Measurements from ENCODE around the gene MAD1L1. TPM values are rescaled to one million over a fixed set of nuclear protein-coding genes. Genes with fewer than 3 reads are reported as not detected.

MAD1L1 gene
- total and polyA plus RNA-seq, 4 donors: 12.8 to 20.7 (median 16.5) TPM

DNA sequence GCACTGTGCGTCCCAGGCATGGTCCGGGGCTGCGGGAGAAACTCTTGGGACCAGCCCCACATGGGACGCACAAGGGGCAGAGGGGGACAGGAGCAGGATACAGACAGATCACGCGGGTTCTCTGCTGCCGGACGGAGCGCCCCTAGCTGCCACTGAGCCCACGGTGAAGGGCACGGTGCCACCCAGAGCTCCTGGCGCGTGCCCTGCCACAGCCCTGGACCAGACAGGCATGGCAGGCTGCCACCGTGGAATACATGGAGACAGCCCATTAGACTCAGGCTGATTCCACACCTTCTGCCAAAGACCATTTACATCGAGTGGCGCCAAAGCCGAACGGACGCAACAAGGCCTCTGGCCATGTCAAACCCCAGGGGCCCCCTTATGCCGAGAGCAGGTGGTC is 90.4 kb downstream of the MAD1L1 start:
- no peaks in the 10 kb centered on the region for H3K9me3 ChIP-seq (ENCODE audit: control insufficient read depth in 4 of 4, low read length in 3 of 4)
- H3K9ac ChIP-seq (ENCODE audit: low read depth in 1 of 2, low read length in 2 of 2): no peak overlapping the region
- DNase-seq (ENCODE audit: low spot score): no peak
- no peaks in the 10 kb centered on the region for H3K4me1 ChIP-seq (ENCODE audit: control insufficient read depth in 4 of 4, insufficient read depth in 4 of 4, low read length in 3 of 4)
- TF ChIP-seq GABPA (IDR thresholded peaks at IDR 0.05 in 1 of 2, conservative IDR thresholded peaks at IDR 0.05 in 1 of 2) (no peak), YY1 (IDR thresholded peaks at IDR 0.05) (no peak), RAD21 (IDR thresholded peaks at IDR 0.05) (no peak), HNF4G (IDR thresholded peaks at IDR 0.05) (no peak), SP1 (IDR thresholded peaks at IDR 0.05) (no peak), NR2F2 (IDR thresholded peaks at IDR 0.05) (no peak), HNF4A (conservative IDR thresholded peaks at IDR 0.05) (no peak), MAX (IDR thresholded peaks at IDR 0.05) (no peak)
- TF ChIP-seq, protein P1, sequence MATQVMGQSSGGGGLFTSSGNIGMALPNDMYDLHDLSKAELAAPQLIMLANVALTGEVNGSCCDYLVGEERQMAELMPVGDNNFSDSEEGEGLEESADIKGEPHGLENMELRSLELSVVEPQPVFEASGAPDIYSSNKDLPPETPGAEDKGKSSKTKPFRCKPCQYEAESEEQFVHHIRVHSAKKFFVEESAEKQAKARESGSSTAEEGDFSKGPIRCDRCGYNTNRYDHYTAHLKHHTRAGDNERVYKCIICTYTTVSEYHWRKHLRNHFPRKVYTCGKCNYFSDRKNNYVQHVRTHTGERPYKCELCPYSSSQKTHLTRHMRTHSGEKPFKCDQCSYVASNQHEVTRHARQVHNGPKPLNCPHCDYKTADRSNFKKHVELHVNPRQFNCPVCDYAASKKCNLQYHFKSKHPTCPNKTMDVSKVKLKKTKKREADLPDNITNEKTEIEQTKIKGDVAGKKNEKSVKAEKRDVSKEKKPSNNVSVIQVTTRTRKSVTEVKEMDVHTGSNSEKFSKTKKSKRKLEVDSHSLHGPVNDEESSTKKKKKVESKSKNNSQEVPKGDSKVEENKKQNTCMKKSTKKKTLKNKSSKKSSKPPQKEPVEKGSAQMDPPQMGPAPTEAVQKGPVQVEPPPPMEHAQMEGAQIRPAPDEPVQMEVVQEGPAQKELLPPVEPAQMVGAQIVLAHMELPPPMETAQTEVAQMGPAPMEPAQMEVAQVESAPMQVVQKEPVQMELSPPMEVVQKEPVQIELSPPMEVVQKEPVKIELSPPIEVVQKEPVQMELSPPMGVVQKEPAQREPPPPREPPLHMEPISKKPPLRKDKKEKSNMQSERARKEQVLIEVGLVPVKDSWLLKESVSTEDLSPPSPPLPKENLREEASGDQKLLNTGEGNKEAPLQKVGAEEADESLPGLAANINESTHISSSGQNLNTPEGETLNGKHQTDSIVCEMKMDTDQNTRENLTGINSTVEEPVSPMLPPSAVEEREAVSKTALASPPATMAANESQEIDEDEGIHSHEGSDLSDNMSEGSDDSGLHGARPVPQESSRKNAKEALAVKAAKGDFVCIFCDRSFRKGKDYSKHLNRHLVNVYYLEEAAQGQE (IDR thresholded peaks at IDR 0.05): no peak
- TF ChIP-seq, protein P2, sequence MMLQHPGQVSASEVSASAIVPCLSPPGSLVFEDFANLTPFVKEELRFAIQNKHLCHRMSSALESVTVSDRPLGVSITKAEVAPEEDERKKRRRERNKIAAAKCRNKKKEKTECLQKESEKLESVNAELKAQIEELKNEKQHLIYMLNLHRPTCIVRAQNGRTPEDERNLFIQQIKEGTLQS (IDR thresholded peaks at IDR 0.05): no peak
- H3K4me3 ChIP-seq (ENCODE audit: low read depth in 1 of 3, low read length in 3 of 3): no peak overlapping the region
- peaks cover 0 to 10% (median 4%) of the 10 kb centered on the region in 4 donors for H3K36me3 ChIP-seq (ENCODE audit: control insufficient read depth in 4 of 4, insufficient read depth in 3 of 4, low read depth in 1 of 4, low read length in 3 of 4)
- H3K27ac ChIP-seq (ENCODE audit: low read depth in 1 of 2, low read length in 2 of 2): no peak overlapping the region
- WGBS: 98% methylated on average over 20 of the region's 20 CpGs
- no peaks in the 10 kb centered on the region for H3K27me3 ChIP-seq (ENCODE audit: control insufficient read depth in 4 of 4, insufficient read depth in 4 of 4, low read length in 3 of 4)

DNA sequence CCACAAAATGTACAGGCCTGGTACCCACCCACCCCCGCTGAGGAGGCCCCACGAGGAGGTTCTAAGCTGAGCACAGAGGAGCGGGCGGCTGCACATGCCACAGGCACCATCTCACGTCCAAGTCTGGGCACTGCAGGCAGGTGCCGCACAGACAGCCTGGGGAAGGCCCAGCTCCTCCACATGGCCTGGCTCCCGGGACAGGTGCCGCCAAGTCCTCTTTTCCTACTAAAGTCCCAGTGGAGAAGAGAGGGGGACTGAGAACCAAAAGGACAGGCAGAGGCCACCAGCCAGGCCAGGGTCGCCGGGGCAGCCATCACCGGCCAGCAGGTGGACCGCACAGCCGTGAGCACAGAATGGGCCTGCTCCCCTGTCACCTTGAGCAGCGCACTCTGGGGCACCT is 91.1 kb downstream of the MAD1L1 start:
- DNase-seq (ENCODE audit: low spot score): no peak
- TF ChIP-seq EGR1 (IDR thresholded peaks at IDR 0.05; ENCODE audit: low read depth in 2 of 2) (no peak), RXRA (IDR thresholded peaks at IDR 0.05) (no peak), TAF1 (conservative IDR thresholded peaks at IDR 0.05) (no peak), MAX (IDR thresholded peaks at IDR 0.05) (no peak), JUND (IDR thresholded peaks at IDR 0.05) (no peak), GABPA (IDR thresholded peaks at IDR 0.05 in 1 of 2, conservative IDR thresholded peaks at IDR 0.05 in 1 of 2) (no peak), HNF4A (conservative IDR thresholded peaks at IDR 0.05) (no peak), ZBTB33 (IDR thresholded peaks at IDR 0.05) (no peak), FOXA2 (IDR thresholded peaks at IDR 0.05) (no peak), RAD21 (IDR thresholded peaks at IDR 0.05) (no peak), FOXA1 (IDR thresholded peaks at IDR 0.05) (no peak), SP1 (IDR thresholded peaks at IDR 0.05) (no peak), NR2F2 (IDR thresholded peaks at IDR 0.05) (no peak)
- TF ChIP-seq, protein P3, sequence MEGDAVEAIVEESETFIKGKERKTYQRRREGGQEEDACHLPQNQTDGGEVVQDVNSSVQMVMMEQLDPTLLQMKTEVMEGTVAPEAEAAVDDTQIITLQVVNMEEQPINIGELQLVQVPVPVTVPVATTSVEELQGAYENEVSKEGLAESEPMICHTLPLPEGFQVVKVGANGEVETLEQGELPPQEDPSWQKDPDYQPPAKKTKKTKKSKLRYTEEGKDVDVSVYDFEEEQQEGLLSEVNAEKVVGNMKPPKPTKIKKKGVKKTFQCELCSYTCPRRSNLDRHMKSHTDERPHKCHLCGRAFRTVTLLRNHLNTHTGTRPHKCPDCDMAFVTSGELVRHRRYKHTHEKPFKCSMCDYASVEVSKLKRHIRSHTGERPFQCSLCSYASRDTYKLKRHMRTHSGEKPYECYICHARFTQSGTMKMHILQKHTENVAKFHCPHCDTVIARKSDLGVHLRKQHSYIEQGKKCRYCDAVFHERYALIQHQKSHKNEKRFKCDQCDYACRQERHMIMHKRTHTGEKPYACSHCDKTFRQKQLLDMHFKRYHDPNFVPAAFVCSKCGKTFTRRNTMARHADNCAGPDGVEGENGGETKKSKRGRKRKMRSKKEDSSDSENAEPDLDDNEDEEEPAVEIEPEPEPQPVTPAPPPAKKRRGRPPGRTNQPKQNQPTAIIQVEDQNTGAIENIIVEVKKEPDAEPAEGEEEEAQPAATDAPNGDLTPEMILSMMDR (IDR thresholded peaks at IDR 0.05; ENCODE audit: low read depth, low read length, missing input control): no peak
- TF ChIP-seq, protein P2 (IDR thresholded peaks at IDR 0.05): no peak
- no peak overlapping the region for H3K9ac ChIP-seq (ENCODE audit: low read depth in 1 of 2, low read length in 2 of 2)
- H3K4me3 ChIP-seq (ENCODE audit: low read depth in 1 of 3, low read length in 3 of 3): no peak overlapping the region
- no peak overlapping the region for H3K27ac ChIP-seq (ENCODE audit: low read depth in 1 of 2, low read length in 2 of 2)
- 92% methylated on average over 14 of the region's 14 CpGs for WGBS
- no peaks in the 10 kb centered on the region for H3K9me3 ChIP-seq (ENCODE audit: control insufficient read depth in 4 of 4, low read length in 3 of 4)
- no peaks in the 10 kb centered on the region for H3K4me1 ChIP-seq (ENCODE audit: control insufficient read depth in 4 of 4, insufficient read depth in 4 of 4, low read length in 3 of 4)
- peaks cover 0 to 10% (median 4%) of the 10 kb centered on the region in 4 donors for H3K36me3 ChIP-seq (ENCODE audit: control insufficient read depth in 4 of 4, insufficient read depth in 3 of 4, low read depth in 1 of 4, low read length in 3 of 4)
- H3K27me3 ChIP-seq (ENCODE audit: control insufficient read depth in 4 of 4, insufficient read depth in 4 of 4, low read length in 3 of 4): no peaks in the 10 kb centered on the region
